CD4-positive, alpha-beta memory T cell (primary cell): ENCODE data around the gene NOSIP. TPM values are rescaled to one million over a fixed set of nuclear protein-coding genes. Genes with fewer than 3 reads are reported as not detected.

Source experiments
- polyA plus RNA-seq, 2 donors: library from polyadenylated mRNA; unstranded; fragments of 300-500 nt; fragmentation: Illumina TruSeq; gene quantifications; one replicate each; pipeline ENCODE4 v1.2.3, GENCODE V29; 2021
- total RNA-seq, 2 experiments: library from RNA; stranded (reverse); gene quantifications; one replicate each; pipeline ENCODE4 v1.2.3, GENCODE V29; 2021

NOSIP gene
- total and polyA plus RNA-seq, 4 experiments from 2014 or later, result 177 to 674 (median 421) TPM

Other genes starting within 250 kb of the NOSIP start
- gene CD37, start 245.2 kb downstream of the NOSIP start, total RNA-seq, result 100 to 1,000 TPM; 330 to 347 TPM
- 100 to 1,000 TPM; 109 to 192 TPM for gene CD37, start 245.2 kb downstream of the NOSIP start, polyA plus RNA-seq
- gene TEAD2, start 218.1 kb downstream of the NOSIP start, total RNA-seq, result not detected
- gene TEAD2, start 218.1 kb downstream of the NOSIP start, polyA plus RNA-seq, result not detected
- gene DKKL1, start 216.7 kb downstream of the NOSIP start, total RNA-seq, result not detected
- gene DKKL1, start 216.7 kb downstream of the NOSIP start, polyA plus RNA-seq, result not detected
- under 1 TPM; 0.23 to 0.69 TPM for gene KASH5, start 192.3 kb downstream of the NOSIP start, total RNA-seq
- not detected for gene KASH5, start 192.3 kb downstream of the NOSIP start, polyA plus RNA-seq
- gene PTH2, start 157.1 kb downstream of the NOSIP start, total RNA-seq, result not detected
- gene PTH2, start 157.1 kb downstream of the NOSIP start, polyA plus RNA-seq, result not detected
- not detected for gene GFY, start 155.2 kb downstream of the NOSIP start, total RNA-seq
- not detected for gene GFY, start 155.2 kb downstream of the NOSIP start, polyA plus RNA-seq
- under 1 TPM; 0.15 to 0.25 TPM for gene SLC17A7, start 139.0 kb downstream of the NOSIP start, total RNA-seq
- not detected for gene SLC17A7, start 139.0 kb downstream of the NOSIP start, polyA plus RNA-seq
- gene PIH1D1, start 128.7 kb downstream of the NOSIP start, total RNA-seq, result 100 to 1,000 TPM; 178 to 186 TPM
- 100 to 1,000 TPM in 1 of 2 donors, 10 to 100 TPM in 1; 87.2 to 124 TPM for gene PIH1D1, start 128.7 kb downstream of the NOSIP start, polyA plus RNA-seq
- gene ALDH16A1, start 127.3 kb downstream of the NOSIP start, total RNA-seq, result 10 to 100 TPM; 31.6 to 32.6 TPM
- gene ALDH16A1, start 127.3 kb downstream of the NOSIP start, polyA plus RNA-seq, result 10 to 100 TPM; 28.4 to 40.1 TPM
- gene FLT3LG, start 106.3 kb downstream of the NOSIP start, total RNA-seq, result 100 to 1,000 TPM; 114 to 115 TPM
- 100 to 1,000 TPM; 145 to 252 TPM for gene FLT3LG, start 106.3 kb downstream of the NOSIP start, polyA plus RNA-seq
- 1,000 to 10,000 TPM; 5,517 to 5,661 TPM for gene RPL13A, start 92.9 kb downstream of the NOSIP start, total RNA-seq
- gene RPL13A, start 92.9 kb downstream of the NOSIP start, polyA plus RNA-seq, result 1,000 to 10,000 TPM; 1,827 to 3,046 TPM
- 1,000 to 10,000 TPM; 3,135 to 3,272 TPM for gene RPS11, start 84.1 kb downstream of the NOSIP start, total RNA-seq
- gene RPS11, start 84.1 kb downstream of the NOSIP start, polyA plus RNA-seq, result 1,000 to 10,000 TPM; 1,691 to 2,012 TPM
- gene FCGRT, start 67.9 kb downstream of the NOSIP start, total RNA-seq, result 10 to 100 TPM; 21.9 to 25.8 TPM
- 10 to 100 TPM; 40.2 to 42.5 TPM for gene FCGRT, start 67.9 kb downstream of the NOSIP start, polyA plus RNA-seq
- 1 to 10 TPM; 2.4 to 2.5 TPM for gene RCN3, start 52.6 kb downstream of the NOSIP start, total RNA-seq
- 1 to 10 TPM; 1.2 to 1.5 TPM for gene RCN3, start 52.6 kb downstream of the NOSIP start, polyA plus RNA-seq
- gene PRRG2, start 760 bp upstream of the NOSIP start, total RNA-seq, result 1 to 10 TPM; 1.0 to 1.7 TPM
- under 1 TPM in 1 of 2 donors, not detected in 1; 0.34 TPM for gene PRRG2, start 760 bp upstream of the NOSIP start, polyA plus RNA-seq
- gene PRR12, start 10.6 kb upstream of the NOSIP start, total RNA-seq, result 10 to 100 TPM; 64.6 to 65.1 TPM
- gene PRR12, start 10.6 kb upstream of the NOSIP start, polyA plus RNA-seq, result 1 to 10 TPM in 1 of 2 donors, not detected in 1; 1.2 TPM
- gene RRAS, start 59.6 kb upstream of the NOSIP start, total RNA-seq, result 10 to 100 TPM; 12.0 to 13.4 TPM
- 10 to 100 TPM; 28.0 to 32.1 TPM for gene RRAS, start 59.6 kb upstream of the NOSIP start, polyA plus RNA-seq
- 10 to 100 TPM; 60.5 to 62.7 TPM for gene SCAF1, start 61.7 kb upstream of the NOSIP start, total RNA-seq
- gene SCAF1, start 61.7 kb upstream of the NOSIP start, polyA plus RNA-seq, result 1 to 10 TPM in 1 of 2 donors, not detected in 1; 4.0 TPM
- 100 to 1,000 TPM; 366 to 386 TPM for gene IRF3, start 85.3 kb upstream of the NOSIP start, total RNA-seq
- gene IRF3, start 85.3 kb upstream of the NOSIP start, polyA plus RNA-seq, result 10 to 100 TPM; 64.1 to 72.8 TPM
- 10 to 100 TPM; 21.9 to 22.1 TPM for gene BCL2L12, start 85.4 kb upstream of the NOSIP start, total RNA-seq
- gene BCL2L12, start 85.4 kb upstream of the NOSIP start, polyA plus RNA-seq, result 10 to 100 TPM; 16.3 to 17.2 TPM
- gene PRMT1, start 96.7 kb upstream of the NOSIP start, total RNA-seq, result 10 to 100 TPM; 76.6 to 92.9 TPM
- 100 to 1,000 TPM; 140 to 213 TPM for gene PRMT1, start 96.7 kb upstream of the NOSIP start, polyA plus RNA-seq
- gene ADM5, start 109.0 kb upstream of the NOSIP start, total RNA-seq, result 1 to 10 TPM; 4.0 to 4.4 TPM
- under 1 TPM in 1 of 2 donors, not detected in 1; 0.24 TPM for gene ADM5, start 109.0 kb upstream of the NOSIP start, polyA plus RNA-seq
- gene CPT1C, start 110.6 kb upstream of the NOSIP start, total RNA-seq, result 1 to 10 TPM in 1 of 2 experiments, under 1 TPM in 1; 0.64 to 1.5 TPM
- under 1 TPM; 0.24 to 0.57 TPM for gene CPT1C, start 110.6 kb upstream of the NOSIP start, polyA plus RNA-seq
- 1 to 10 TPM in 1 of 2 experiments, under 1 TPM in 1; 0.90 to 1.1 TPM for gene TSKS, start 182.8 kb upstream of the NOSIP start, total RNA-seq
- under 1 TPM; 0.16 to 0.56 TPM for gene TSKS, start 182.8 kb upstream of the NOSIP start, polyA plus RNA-seq
- 10 to 100 TPM; 55.5 to 56.2 TPM for gene AP2A1, start 186.4 kb upstream of the NOSIP start, total RNA-seq
- gene AP2A1, start 186.4 kb upstream of the NOSIP start, polyA plus RNA-seq, result 1 to 10 TPM; 2.6 to 9.5 TPM
- 10 to 100 TPM; 22.4 to 24.1 TPM for gene FUZ, start 232.7 kb upstream of the NOSIP start, total RNA-seq
- 1 to 10 TPM; 4.9 to 7.4 TPM for gene FUZ, start 232.7 kb upstream of the NOSIP start, polyA plus RNA-seq
- gene MED25, start 237.7 kb upstream of the NOSIP start, total RNA-seq, result 10 to 100 TPM; 41.8 to 48.8 TPM
- gene MED25, start 237.7 kb upstream of the NOSIP start, polyA plus RNA-seq, result 10 to 100 TPM; 10.7 to 22.9 TPM